ENCODE measurements around the gene CNTN2.

The CNTN2 gene

DNA sequence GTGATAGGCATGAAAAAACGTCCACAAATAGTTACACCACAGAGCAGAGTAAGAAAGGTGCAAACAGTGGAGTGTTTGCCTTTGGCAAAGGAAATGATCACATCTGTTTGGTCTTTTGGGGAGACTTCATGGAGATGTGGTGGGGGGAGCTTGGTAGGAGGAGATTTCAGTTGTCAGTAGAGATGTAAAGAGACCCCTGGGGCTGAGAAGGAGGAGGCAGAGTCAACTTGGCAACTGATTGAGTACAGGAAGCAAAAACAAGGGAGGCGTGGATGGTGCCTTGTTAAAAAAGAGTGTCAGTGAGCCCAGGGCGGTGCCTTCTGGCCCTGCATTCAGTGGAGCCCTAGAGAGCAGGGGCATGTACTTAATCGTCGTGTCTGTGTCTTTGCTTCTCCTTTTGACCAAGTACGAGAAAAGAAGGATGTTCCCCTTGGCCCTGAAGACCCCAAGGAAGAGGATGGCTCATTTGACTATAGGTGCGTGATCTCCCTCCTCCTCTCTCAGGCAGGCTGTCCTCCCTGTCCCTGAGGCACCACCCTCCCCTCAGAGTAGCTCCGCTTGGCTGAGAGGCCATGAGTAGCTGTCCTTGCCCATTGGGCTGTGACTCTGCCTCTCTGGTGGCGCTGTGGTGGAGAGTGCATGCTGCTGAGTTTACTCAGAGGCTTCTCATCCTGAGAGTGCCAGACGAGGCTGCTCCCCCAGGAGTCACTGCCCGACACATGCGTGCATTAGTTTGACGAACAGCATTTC is 30.4 kb upstream of the CNTN2 start:
- Histone ChIP-seq H3K27me3 (replicated peaks) (peaks cover 5% of the 10 kb centered on the region), H3K27ac (no peak overlapping the region), H3K4me3 (ENCODE audit: low read depth, low read length) (no peak overlapping the region), H3K36me3 (replicated peaks) (no peaks in the 10 kb centered on the region)
- no peak for DNase-seq
- TF ChIP-seq, protein P1, sequence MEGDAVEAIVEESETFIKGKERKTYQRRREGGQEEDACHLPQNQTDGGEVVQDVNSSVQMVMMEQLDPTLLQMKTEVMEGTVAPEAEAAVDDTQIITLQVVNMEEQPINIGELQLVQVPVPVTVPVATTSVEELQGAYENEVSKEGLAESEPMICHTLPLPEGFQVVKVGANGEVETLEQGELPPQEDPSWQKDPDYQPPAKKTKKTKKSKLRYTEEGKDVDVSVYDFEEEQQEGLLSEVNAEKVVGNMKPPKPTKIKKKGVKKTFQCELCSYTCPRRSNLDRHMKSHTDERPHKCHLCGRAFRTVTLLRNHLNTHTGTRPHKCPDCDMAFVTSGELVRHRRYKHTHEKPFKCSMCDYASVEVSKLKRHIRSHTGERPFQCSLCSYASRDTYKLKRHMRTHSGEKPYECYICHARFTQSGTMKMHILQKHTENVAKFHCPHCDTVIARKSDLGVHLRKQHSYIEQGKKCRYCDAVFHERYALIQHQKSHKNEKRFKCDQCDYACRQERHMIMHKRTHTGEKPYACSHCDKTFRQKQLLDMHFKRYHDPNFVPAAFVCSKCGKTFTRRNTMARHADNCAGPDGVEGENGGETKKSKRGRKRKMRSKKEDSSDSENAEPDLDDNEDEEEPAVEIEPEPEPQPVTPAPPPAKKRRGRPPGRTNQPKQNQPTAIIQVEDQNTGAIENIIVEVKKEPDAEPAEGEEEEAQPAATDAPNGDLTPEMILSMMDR (IDR thresholded peaks at IDR 0.05; ENCODE audit: low read depth, low read length, missing control alignments) = no peak
- in situ Hi-C loops (cut with HindIII; ENCODE audit: low pct_ligation_motif_present, low sequenced_read_pairs) = no loop called here

GRCh38 chr1:205013683-205014367 is 29.2 kb upstream of the CNTN2 start:
- in situ Hi-C loops (cut with HindIII; ENCODE audit: low pct_ligation_motif_present, low sequenced_read_pairs) = no loop called here
- H3K27me3 ChIP-seq (replicated peaks) = peaks cover 5% of the 10 kb centered on the region
- TF ChIP-seq, protein P1 (IDR thresholded peaks at IDR 0.05; ENCODE audit: low read depth, low read length, missing control alignments) = no peak
- DNase-seq = no peak
- no peak overlapping the region for H3K27ac ChIP-seq
- H3K4me3 ChIP-seq (ENCODE audit: low read depth, low read length) = no peak overlapping the region
- no peaks in the 10 kb centered on the region for H3K36me3 ChIP-seq (replicated peaks)

- H3K4me3 ChIP-seq (ENCODE audit: low read depth, low read length) = no peak overlapping the region
- H3K27me3 ChIP-seq (replicated peaks) = peaks cover 5% of the 10 kb centered on the region
- TF ChIP-seq, protein P1 (IDR thresholded peaks at IDR 0.05; ENCODE audit: low read depth, low read length, missing control alignments) = no peak
- no peaks in the 10 kb centered on the region for H3K36me3 ChIP-seq (replicated peaks)
- in situ Hi-C loops (cut with HindIII; ENCODE audit: low pct_ligation_motif_present, low sequenced_read_pairs) = no loop called here
- no peak overlapping the region for H3K27ac ChIP-seq
- no peak for DNase-seq
These were observed 28.2 kb upstream of the CNTN2 start for GRCh38 chr1:205014783-205015182.

GRCh38 chr1:205015241-205015640 is 27.8 kb upstream of the CNTN2 start:
- Histone ChIP-seq H3K27ac (no peak overlapping the region), H3K4me3 (ENCODE audit: low read depth, low read length) (no peak overlapping the region), H3K36me3 (replicated peaks) (no peaks in the 10 kb centered on the region), H3K27me3 (replicated peaks) (peaks cover 5% of the 10 kb centered on the region)
- TF ChIP-seq, protein P1 (IDR thresholded peaks at IDR 0.05; ENCODE audit: low read depth, low read length, missing control alignments) = no peak
- no peak for DNase-seq
- in situ Hi-C loops (cut with HindIII; ENCODE audit: low pct_ligation_motif_present, low sequenced_read_pairs) = no loop called here

- peaks cover 5% of the 10 kb centered on the region for H3K27me3 ChIP-seq (replicated peaks)
- H3K4me3 ChIP-seq (ENCODE audit: low read depth, low read length) = no peak overlapping the region
- no peak overlapping the region for H3K27ac ChIP-seq
- no peaks in the 10 kb centered on the region for H3K36me3 ChIP-seq (replicated peaks)
- DNase-seq = no peak
- TF ChIP-seq, protein P1 (IDR thresholded peaks at IDR 0.05; ENCODE audit: low read depth, low read length, missing control alignments) = no peak
- in situ Hi-C loops (cut with HindIII; ENCODE audit: low pct_ligation_motif_present, low sequenced_read_pairs) = no loop called here
These were observed 26.9 kb upstream of the CNTN2 start for GRCh38 chr1:205016075-205016474.
